ENCODE data around the gene HSPA14. TPM values are rescaled to one million over a fixed set of nuclear protein-coding genes. Genes with fewer than 3 reads are reported as not detected.
A peak's percentile ranks its signal among the peaks of the same experiment; 100 is the strongest.

Gene HSPA14
- total and polyA plus RNA-seq, 2 of the 8 experiments (the other 6 are each of a cell fraction or from before 2014, with no cell fraction given), result 20.5 to 36.4 TPM

DNA sequence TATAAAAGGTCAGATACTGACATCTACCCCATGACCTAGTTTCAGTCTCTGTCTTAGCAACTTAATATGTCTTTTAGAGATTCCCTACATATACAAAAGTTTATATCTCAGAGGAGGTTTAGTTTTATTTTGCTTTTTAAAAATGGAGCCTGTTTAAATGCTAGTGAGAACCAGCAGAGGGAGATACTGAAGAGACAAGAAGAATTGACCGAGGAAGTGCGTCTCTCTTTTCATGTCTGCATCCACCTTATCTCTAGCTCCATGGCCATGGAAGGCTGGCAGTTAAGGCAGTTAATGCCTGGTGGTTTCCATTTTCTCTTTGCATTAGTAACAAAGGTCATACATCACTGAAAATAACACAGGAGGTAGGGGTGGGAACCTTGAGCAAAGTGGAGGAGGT is 51.2 kb downstream of the HSPA14 start:
- no peak overlapping the region for H2BK15ac ChIP-seq (ENCODE audit: low read length)
- TF ChIP-seq HDAC2 (IDR thresholded peaks at IDR 0.05; ENCODE audit: borderline replicate concordance in 1 of 2, low read depth in 2 of 2, low read length in 2 of 2), result no peak
- TF ChIP-seq, protein P1, sequence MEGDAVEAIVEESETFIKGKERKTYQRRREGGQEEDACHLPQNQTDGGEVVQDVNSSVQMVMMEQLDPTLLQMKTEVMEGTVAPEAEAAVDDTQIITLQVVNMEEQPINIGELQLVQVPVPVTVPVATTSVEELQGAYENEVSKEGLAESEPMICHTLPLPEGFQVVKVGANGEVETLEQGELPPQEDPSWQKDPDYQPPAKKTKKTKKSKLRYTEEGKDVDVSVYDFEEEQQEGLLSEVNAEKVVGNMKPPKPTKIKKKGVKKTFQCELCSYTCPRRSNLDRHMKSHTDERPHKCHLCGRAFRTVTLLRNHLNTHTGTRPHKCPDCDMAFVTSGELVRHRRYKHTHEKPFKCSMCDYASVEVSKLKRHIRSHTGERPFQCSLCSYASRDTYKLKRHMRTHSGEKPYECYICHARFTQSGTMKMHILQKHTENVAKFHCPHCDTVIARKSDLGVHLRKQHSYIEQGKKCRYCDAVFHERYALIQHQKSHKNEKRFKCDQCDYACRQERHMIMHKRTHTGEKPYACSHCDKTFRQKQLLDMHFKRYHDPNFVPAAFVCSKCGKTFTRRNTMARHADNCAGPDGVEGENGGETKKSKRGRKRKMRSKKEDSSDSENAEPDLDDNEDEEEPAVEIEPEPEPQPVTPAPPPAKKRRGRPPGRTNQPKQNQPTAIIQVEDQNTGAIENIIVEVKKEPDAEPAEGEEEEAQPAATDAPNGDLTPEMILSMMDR (IDR thresholded peaks at IDR 0.05; ENCODE audit: control extremely low read depth in 1 of 3, insufficient read depth in 1 of 3, low read depth in 1 of 3, low read length in 3 of 3), result peak in 2 of 3 experiments; percentile 11 to 51; a peak in 2 of 4 replicates
- H3K18ac ChIP-seq (ENCODE audit: extremely low read depth, low read length), result no peak overlapping the region
- no peak overlapping the region for H4K91ac ChIP-seq (replicated peaks; ENCODE audit: insufficient read length, low read length)
- H3K36me3 ChIP-seq (ENCODE audit: control insufficient read depth in 2 of 4, insufficient read depth in 4 of 4, low read length in 3 of 4), result peaks cover 6 to 17% (median 12%) of the 10 kb centered on the region in 4 experiments; a peak in 7 of 8 replicates
- H3K79me2 ChIP-seq (ENCODE audit: control insufficient read depth in 1 of 2, insufficient read depth in 2 of 2, low read length in 2 of 2), result peaks cover 29 to 93% of the 10 kb centered on the region in 2 experiments
- H2BK120ac ChIP-seq (replicated peaks; ENCODE audit: low read depth, low read length), result no peak overlapping the region
- no peak overlapping the region for H2BK12ac ChIP-seq (ENCODE audit: low read depth, low read length)
- CTCF ChIA-PET (ENCODE audit: partially characterized antibody), result interaction anchor here (0.7 to 2.0 kb wide), 8 partner anchors 10 to 64 kb away, joined by 3 to 19 read pairs (median 6); partner anchors contain the start of gene SUV39H2
- no peak overlapping the region for H3K23ac ChIP-seq (ENCODE audit: insufficient read length)
- no peak overlapping the region for H3K27ac ChIP-seq (ENCODE audit: low read depth, low read length)
- no peak overlapping the region for H4K8ac ChIP-seq (ENCODE audit: extremely low read depth, insufficient read depth, low read length)
- no peak overlapping the region for H4K5ac ChIP-seq (ENCODE audit: insufficient read length, low read depth, low read length)
- H3K9ac ChIP-seq (replicated peaks in 1 of 4; ENCODE audit: extremely low read depth in 1 of 4, low read depth in 3 of 4, low read length in 3 of 4), result no peak overlapping the region
- H4K20me1 ChIP-seq (replicated peaks in 1 of 2; ENCODE audit: control insufficient read depth in 1 of 2, insufficient read depth in 2 of 2, low read length in 2 of 2), result peaks cover 10 to 29% of the 10 kb centered on the region in 2 experiments
- H2BK20ac ChIP-seq (ENCODE audit: low read length), result no peak overlapping the region
- DNase-seq (ENCODE audit: low read depth in 1 of 2, low spot score in 2 of 2) (no peak), FAIRE-seq (no peak)
- H2AK5ac ChIP-seq (ENCODE audit: low read depth, low read length), result no peak overlapping the region
- no peak overlapping the region for H2AFZ ChIP-seq (ENCODE audit: low read length)
- no peak overlapping the region for H3K14ac ChIP-seq (ENCODE audit: insufficient read length)
- H3K56ac ChIP-seq (replicated peaks; ENCODE audit: insufficient read length, low read depth, low read length), result no peak overlapping the region
- no peak overlapping the region for H3K4me2 ChIP-seq (ENCODE audit: insufficient read depth in 1 of 2, low read depth in 2 of 2, low read length in 2 of 2)
- no peaks in the 10 kb centered on the region for H3K27me3 ChIP-seq (replicated peaks in 1 of 4; ENCODE audit: control insufficient read depth in 3 of 4, extremely low read depth in 1 of 4, insufficient read depth in 3 of 4, low read length in 3 of 4)
- H3K4ac ChIP-seq (replicated peaks; ENCODE audit: insufficient read length, low read depth, low read length), result no peak overlapping the region
- POLR2A ChIA-PET (ENCODE audit: partially characterized antibody), result interaction anchor here (1.9 kb wide), 1 partner anchor 10 kb away, joined by 9 read pairs; the partner anchor contains the start of gene SUV39H2
- H3K9me3 ChIP-seq (ENCODE audit: insufficient read depth in 2 of 2, low read depth in 1 of 2, low read length in 1 of 2), result no peaks in the 10 kb centered on the region
- no peaks in the 10 kb centered on the region for H3K23me2 ChIP-seq (ENCODE audit: low read depth, low read length)
- no peak overlapping the region for H3K4me3 ChIP-seq (ENCODE audit: extremely low read depth in 1 of 4, insufficient read depth in 2 of 4, low read depth in 3 of 4, low read length in 4 of 4)
- WGBS, 2 experiments (ENCODE audit: extremely low coverage in 1 of 2, insufficient coverage in 1 of 2, insufficient read length in 1 of 2, insufficient replicate concordance in 2 of 2, low coverage in 1 of 2, low lambda C conversion rate in 2 of 2, missing lambda C conversion rate in 1 of 2), result 88% methylated on average over 2 of the region's 2 CpGs; no CpG with 5 or more reads in 1 of the 2 experiments
- H2BK5ac ChIP-seq (ENCODE audit: low read depth, low read length), result no peak overlapping the region
- peaks cover 16% of the 10 kb centered on the region for H3K79me1 ChIP-seq (ENCODE audit: low read depth, low read length)
- H3K4me1 ChIP-seq (replicated peaks in 1 of 4; ENCODE audit: control insufficient read depth in 3 of 4, insufficient read depth in 4 of 4, low read length in 3 of 4), result no peaks in the 10 kb centered on the region

All from H1 (cell line).